Stimulated activated CD4-positive, alpha-beta T cell treated with anti-CD3 and anti-CD28 coated beads, Interleukin-2, amount 100 ng/mL, for 4 hours (primary cell): ENCODE measurements around the gene ADAM17.
A peak's percentile ranks its signal among the peaks of the same experiment; 100 is the strongest.
"Not testable (repeated sequence)": the region's sequence is repeated elsewhere in the genome, so short reads cannot be mapped to it uniquely, and the experiment has no call there.

ENCODE experiments used
- DNase-seq: peaks from one replicate; pipeline ENCODE4 v3.0.0-alpha.2; 2020; ENCODE audit warnings: low read depth

ADAM17 gene

GRCh38 chr2:9555297-9556120, at the start of gene ADAM17:
Gene ADAM17 (minus strand): TSS chr2:9555830. CDS start chr2:9555605, 225 bp downstream.
- peak; percentile 77 for DNase-seq

DNA sequence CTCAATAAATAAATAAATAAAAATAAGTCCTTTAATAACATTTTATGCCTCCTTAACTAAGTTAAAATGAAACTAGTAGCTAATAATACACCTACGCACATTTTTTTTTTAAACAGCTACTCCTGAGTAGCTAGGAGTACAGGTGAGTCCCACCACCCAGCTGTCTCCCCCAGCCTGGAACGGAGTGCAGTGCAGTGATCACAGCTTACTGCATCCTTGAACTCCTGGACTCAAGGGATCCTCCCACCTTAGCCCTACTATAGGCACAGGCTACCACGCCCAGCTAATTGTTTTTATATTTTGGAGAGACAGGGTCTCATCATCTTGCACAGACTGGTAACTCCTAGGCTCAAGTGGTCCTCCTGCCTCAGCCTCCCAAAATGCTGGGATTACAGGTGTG, 46.8 kb upstream of the ADAM17 start:
- DNase-seq, result no peak

- DNase-seq, result no peak
These were observed 45.8 kb upstream of the ADAM17 start for GRCh38 chr2:9601397-9601796.

GRCh38 chr2:9599430-9599829, 43.8 kb upstream of the ADAM17 start:
- no peak for DNase-seq

DNA sequence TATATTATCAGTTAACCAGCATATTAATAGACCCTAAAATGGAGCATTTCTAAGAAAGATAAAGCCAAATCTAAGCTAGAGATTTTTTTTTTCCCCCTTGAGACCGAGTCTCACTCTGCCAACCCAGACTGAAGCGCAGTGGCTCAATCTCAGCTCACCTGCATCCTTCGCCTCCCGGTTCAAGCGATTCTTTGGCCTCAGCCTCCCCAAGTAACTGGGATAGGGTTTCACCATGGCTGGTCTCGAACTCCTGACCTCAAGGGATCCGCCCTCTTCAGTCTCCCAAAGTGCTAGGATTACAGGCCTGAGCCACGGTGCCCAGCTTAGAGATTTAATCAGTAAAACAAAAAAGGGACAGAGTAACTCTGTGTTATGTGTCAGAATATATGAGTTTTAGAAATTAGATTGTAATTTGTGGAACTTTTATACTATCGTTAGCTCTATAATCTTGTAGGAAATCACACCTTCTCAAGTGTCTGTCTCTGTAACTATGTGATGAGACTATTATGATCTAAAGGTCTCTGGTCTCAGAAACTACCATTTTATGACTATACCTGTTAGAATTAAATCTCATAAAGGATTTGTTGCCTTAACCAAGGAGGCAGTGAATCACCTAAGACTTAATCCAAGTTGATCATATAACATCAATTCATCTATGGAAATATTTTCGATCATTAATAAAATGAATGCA, 41.1 kb upstream of the ADAM17 start:
- DNase-seq, result no peak

GRCh38 chr2:9595746-9596145, 40.1 kb upstream of the ADAM17 start:
- DNase-seq, result no peak

- not testable (repeated sequence) for DNase-seq
These were observed 39.6 kb upstream of the ADAM17 start for GRCh38 chr2:9595256-9595655.

- DNase-seq, result no peak
These were observed 38.9 kb upstream of the ADAM17 start for GRCh38 chr2:9594366-9595054.

DNA sequence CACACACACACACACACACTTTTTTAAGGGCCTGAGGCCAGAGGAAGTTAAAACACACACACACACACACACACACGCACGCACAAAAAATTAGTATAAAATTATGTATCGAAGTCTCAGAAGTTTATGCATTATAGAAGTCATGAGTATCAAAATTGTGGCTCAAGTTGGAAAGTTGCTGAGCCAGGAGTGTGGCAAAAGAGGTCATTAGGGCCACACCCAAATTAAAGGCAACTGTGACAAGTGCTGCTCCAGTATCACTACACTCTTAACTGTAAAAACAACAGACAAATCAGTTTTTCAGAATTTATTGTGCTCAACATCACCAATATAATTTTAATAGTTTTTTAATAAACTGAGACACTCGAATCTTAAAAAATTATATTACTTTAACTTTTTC, 38.3 kb upstream of the ADAM17 start:
- DNase-seq, result no peak

DNA sequence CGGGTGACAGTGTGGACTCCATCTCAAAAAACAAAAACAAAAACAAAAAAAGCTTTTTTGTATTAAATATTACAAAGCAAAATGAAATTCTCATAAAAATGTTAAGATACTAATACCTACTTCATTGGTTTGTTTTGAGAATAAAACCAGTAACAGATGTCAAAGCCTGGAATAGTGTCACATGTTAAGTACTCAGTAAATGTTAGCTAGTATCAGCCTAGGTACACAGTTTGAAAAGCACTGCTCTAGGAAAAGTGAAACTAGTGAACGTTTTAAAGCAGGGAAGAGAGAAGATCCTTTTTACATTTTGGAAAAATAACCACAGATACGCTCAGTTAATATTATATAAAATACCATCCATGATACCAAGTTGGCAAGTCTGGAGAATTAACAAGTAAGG, 37.1 kb upstream of the ADAM17 start:
- no peak for DNase-seq

DNA sequence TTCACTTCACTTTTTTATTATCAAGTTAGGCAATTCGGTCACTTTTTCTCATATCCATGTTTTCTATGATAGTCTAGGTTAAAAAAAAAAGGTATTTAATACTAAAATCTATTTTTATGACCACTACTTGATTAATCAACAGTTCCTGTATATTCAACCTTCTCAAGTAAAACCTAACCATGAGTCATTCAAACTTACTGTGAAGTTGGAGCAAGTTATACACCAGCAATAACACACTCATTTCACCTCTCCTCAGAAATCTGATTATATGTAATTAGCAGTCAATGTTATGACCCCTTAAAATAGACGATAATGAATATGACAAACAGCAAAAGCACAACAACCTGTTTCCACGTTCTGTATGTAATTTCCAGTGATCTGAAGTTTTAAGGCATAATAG, 35.0 kb upstream of the ADAM17 start:
- no peak for DNase-seq

DNA sequence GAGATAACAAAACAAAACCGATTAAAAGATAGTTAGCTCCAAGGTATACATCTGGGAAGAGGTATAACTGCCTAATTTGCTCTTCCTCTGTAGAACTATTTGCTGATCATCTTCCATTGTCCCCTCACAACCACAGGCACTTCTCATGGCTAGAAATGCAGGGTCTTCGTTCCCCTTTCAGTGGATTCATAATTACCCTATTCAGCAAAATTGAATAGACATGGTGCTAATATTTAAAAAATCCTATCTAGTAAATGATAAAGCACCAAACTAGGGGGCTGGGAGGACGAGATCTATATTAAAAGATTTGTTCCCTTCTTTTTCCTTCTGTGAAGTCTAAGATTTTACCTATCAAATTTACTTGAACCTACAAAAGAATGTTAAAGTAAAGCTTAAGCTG, 30.8 kb upstream of the ADAM17 start:
- DNase-seq, result no peak

DNA sequence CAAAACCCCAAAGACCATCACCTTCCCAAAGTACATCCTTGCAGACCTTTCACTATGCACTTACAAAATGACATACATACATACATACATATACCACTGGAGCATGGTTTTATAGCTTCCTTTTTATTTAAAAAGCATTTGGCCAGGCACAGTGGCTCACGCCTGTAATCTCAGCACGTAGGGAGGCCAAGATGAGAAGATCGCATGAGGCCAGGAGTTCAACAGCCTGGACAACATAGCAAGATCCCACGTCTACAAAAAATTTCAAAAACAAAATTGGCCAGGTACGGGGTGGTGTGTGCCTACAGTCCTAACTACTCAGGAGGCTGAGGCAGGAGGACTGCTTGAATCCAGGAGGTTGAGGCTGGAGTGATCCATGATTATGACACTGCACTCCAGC, 29.9 kb upstream of the ADAM17 start:
- DNase-seq, result no peak

GRCh38 chr2:9584902-9585301, 29.3 kb upstream of the ADAM17 start:
- DNase-seq, result not testable (repeated sequence)

GRCh38 chr2:9582624-9583023, 27.0 kb upstream of the ADAM17 start:
- no peak for DNase-seq

DNA sequence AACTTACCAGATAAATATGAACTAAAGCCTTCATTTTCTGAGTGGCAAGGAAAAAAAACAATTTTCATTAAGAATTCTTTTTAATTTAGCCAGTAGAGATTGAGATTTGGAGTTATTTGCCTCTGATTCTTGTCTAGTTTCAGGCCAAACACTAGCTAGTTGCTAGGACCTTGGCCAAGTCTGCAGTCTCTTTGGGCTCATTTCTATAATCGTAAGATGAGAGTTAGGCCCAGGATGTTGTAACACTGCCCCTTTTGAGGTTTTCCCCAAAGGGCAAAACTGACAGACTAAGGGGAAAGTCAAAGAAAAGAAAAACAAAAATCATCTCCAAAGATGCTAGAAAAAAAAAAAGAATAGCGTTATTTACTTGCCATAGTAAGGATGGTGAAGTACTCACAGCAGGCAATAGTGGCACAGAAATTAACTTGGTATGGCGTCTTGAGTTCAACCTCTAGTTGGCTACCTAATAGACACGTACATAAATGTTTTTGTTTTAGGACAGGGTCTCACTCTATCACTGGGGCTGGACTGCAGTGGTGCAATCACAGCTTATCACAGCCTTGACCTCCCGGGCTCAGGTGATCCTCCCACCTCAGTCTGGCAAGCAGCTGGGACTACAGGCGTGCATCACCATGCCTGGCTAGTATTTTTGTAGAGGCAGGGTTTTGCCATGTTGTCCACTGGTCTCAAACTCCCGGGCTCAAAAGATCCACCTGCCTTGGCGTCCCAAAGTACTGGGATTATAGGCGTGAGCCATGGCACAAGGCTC, 23.0 kb upstream of the ADAM17 start:
- no peak for DNase-seq

DNA sequence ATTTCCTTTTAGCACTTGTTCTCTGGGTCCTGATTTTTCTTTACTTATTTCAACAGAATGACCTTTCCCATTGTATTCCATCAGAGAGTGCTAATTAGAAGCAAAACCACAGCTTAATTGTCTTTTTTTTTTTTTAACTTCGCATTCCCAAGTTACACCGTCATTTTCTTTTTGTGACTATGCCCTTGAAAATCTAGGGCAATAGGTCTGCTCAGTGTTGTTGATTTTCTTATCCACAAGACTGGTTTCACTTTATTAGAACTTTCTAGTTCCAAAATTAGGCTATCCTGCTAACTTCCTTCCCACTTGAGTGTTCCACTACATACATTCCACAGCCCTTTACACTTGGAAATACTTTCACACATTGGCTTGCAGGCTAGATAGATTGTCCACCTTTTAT, 18.7 kb upstream of the ADAM17 start:
- DNase-seq, result no peak

- no peak for DNase-seq
These were observed 18.2 kb upstream of the ADAM17 start for GRCh38 chr2:9573840-9574239.

DNA sequence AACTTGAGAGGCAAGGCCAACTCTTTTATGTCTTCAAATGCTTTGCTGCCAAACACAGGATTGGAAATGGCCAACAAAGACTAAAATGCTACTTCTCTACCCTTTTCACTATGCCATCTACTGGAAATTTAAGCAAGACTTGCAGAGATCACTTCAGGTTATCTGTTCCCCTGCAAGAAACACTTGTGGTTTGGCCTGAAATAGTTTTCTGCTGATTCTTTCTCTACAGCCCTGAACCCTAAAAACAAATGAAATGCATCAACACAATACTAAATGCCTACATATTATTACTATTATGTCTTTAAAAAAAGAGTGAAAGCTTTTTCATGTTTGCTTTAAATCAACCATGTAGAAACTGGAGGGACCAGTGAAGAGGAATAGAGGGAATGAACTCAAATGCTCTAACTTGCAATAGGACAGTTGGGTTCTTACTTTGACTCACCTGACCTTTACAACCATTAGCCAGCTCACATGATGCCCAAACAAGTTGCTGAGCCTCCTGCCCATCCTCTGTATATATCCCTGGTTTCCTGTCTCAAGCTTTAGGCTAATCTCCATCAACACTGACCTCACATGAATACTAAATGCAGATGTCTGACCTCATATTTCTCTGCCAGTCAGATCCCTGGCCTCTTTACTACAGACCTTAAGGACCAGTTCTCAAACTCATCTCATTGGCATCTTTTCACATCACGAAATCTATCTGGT, 17.5 kb upstream of the ADAM17 start:
- DNase-seq, result no peak

DNA sequence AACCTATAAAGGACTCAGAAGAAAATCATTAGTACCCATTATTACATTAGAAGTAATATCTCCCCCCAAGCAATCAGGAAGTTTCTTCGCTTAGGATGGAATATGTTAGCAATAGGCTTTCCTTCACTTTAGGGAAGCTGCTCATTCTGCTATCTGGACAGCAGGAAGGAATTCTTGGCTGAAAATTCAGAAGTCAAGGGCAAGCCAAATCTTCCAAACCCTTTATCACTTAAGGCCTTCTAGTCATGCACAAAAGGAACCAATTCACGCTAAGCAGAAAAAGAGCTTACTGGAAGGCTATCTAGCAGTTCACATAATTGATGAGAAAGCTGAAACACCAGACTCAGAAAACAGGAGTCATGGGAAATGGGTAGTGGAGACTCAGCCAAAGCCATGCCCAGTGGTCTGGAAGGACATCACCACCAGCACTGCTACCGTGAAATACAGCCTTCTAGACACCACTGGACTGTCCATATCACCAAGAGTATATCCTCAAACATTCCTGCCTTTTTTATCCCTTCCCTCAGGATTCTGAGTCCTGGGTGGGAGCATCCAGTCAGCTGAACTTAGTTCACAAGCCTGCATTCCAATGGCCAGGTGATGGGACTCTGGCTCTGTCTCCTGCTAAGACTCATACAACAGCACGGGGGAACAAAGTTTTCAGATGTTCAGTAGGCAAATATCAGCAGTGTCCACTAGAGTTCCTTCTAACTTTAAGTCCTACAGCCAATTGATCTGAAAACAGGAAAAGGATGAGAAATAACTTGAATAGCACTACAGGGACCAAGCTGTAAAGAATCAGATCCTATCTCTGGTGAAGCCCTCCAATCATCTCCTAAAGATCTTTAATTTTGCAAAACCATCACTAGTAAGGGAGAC, 14.8 kb upstream of the ADAM17 start:
- DNase-seq, result no peak
